ENCODE data around the gene JAKMIP3. TPM values are rescaled to one million over a fixed set of nuclear protein-coding genes. Genes with fewer than 3 reads are reported as not detected.

JAKMIP3 gene
- total RNA-seq, 1 donor from 2014 or later: 0.40 TPM

GRCh38 chr10:132057191-132057681, 8.5 kb upstream of the JAKMIP3 start:
- Mint-ChIP-seq H3K27me3 (ENCODE audit: low read depth) (peaks cover 19% of the 10 kb centered on the region), H3K4me1 (peaks cover 8% of the 10 kb centered on the region), H3K4me3 (no peak overlapping the region), H3K9me3 (peaks cover 3% of the 10 kb centered on the region), H3K27ac (ENCODE audit: unreplicated experiment) (no peak overlapping the region), H3K36me3 (ENCODE audit: low read depth) (peaks cover 3% of the 10 kb centered on the region)
- no peak for TF ChIP-seq CTCF (conservative IDR thresholded peaks at IDR 0.05)
- no peak for DNase-seq (ENCODE audit: low read depth, low spot score)

- H3K27ac Mint-ChIP-seq (ENCODE audit: unreplicated experiment): no peak overlapping the region
- peaks cover 19% of the 10 kb centered on the region for H3K27me3 Mint-ChIP-seq (ENCODE audit: low read depth)
- H3K4me3 Mint-ChIP-seq: no peak overlapping the region
- DNase-seq (ENCODE audit: low read depth, low spot score): no peak
- peaks cover 8% of the 10 kb centered on the region for H3K4me1 Mint-ChIP-seq
- no peak for TF ChIP-seq CTCF (conservative IDR thresholded peaks at IDR 0.05)
- no peaks in the 10 kb centered on the region for H3K36me3 Mint-ChIP-seq (ENCODE audit: low read depth)
- no peaks in the 10 kb centered on the region for H3K9me3 Mint-ChIP-seq
These were observed 7.5 kb upstream of the JAKMIP3 start for GRCh38 chr10:132058111-132058745.

- no peak for DNase-seq (ENCODE audit: low read depth, low spot score)
These were observed 6.7 kb upstream of the JAKMIP3 start for GRCh38 chr10:132058793-132059759.

GRCh38 chr10:132059760-132060508, 5.8 kb upstream of the JAKMIP3 start:
- Mint-ChIP-seq H3K4me3 (no peak overlapping the region), H3K4me1 (peaks cover 12% of the 10 kb centered on the region), H3K9me3 (no peaks in the 10 kb centered on the region), H3K36me3 (ENCODE audit: low read depth) (no peaks in the 10 kb centered on the region), H3K27me3 (ENCODE audit: low read depth) (peaks cover 15% of the 10 kb centered on the region), H3K27ac (ENCODE audit: unreplicated experiment) (no peak overlapping the region)
- TF ChIP-seq CTCF (conservative IDR thresholded peaks at IDR 0.05): no peak
- no peak for DNase-seq (ENCODE audit: low read depth, low spot score)

More at GRCh38 chr10:132058793-132059759, 6.7 kb upstream of the JAKMIP3 start:
- H3K4me1 Mint-ChIP-seq: peaks cover 12% of the 10 kb centered on the region
- no peaks in the 10 kb centered on the region for H3K36me3 Mint-ChIP-seq (ENCODE audit: low read depth)
- no peak for TF ChIP-seq CTCF (conservative IDR thresholded peaks at IDR 0.05)
- H3K9me3 Mint-ChIP-seq: no peaks in the 10 kb centered on the region
- no peak overlapping the region for H3K4me3 Mint-ChIP-seq
- H3K27me3 Mint-ChIP-seq (ENCODE audit: low read depth): peaks cover 19% of the 10 kb centered on the region
- H3K27ac Mint-ChIP-seq (ENCODE audit: unreplicated experiment): no peak overlapping the region

GRCh38 chr10:132061030-132061429, 4.7 kb upstream of the JAKMIP3 start:
- H3K4me3 Mint-ChIP-seq: no peak overlapping the region
- H3K27me3 Mint-ChIP-seq (ENCODE audit: low read depth): peaks cover 13% of the 10 kb centered on the region
- peaks cover 17% of the 10 kb centered on the region for H3K4me1 Mint-ChIP-seq
- H3K36me3 Mint-ChIP-seq (ENCODE audit: low read depth): no peaks in the 10 kb centered on the region
- H3K27ac Mint-ChIP-seq (ENCODE audit: unreplicated experiment): no peak overlapping the region
- H3K9me3 Mint-ChIP-seq: no peaks in the 10 kb centered on the region
- DNase-seq (ENCODE audit: low read depth, low spot score): no peak
- TF ChIP-seq CTCF (conservative IDR thresholded peaks at IDR 0.05): no peak

Data from neural crest cell (in vitro differentiated cells).